Measurements from ENCODE around the gene TSPAN17.
"Not testable (repeated sequence)": the region's sequence is repeated elsewhere in the genome, so short reads cannot be mapped to it uniquely, and the experiment has no call there.

The TSPAN17 gene

GRCh38 chr5:176647030-176647842 lies at the start of gene TSPAN17:
Gene TSPAN17 (plus strand): TSS chr5:176647484. CDS start chr5:176647616, 132 bp downstream.
- DNase-seq = peak; percentile 100

GRCh38 chr5:176599749-176600430 lies 47.4 kb upstream of the TSPAN17 start:
- not testable (repeated sequence) for DNase-seq

GRCh38 chr5:176601901-176602482 lies 45.3 kb upstream of the TSPAN17 start:
- DNase-seq = no peak

- DNase-seq = no peak
These were observed 44.2 kb upstream of the TSPAN17 start for GRCh38 chr5:176603091-176603490.

GRCh38 chr5:176606032-176606431 lies 41.3 kb upstream of the TSPAN17 start:
- no peak for DNase-seq

- DNase-seq = no peak
These were observed 40.4 kb upstream of the TSPAN17 start for GRCh38 chr5:176606875-176607274.

- DNase-seq = no peak
These were observed 39.1 kb upstream of the TSPAN17 start for GRCh38 chr5:176608142-176608705.

- peak; percentile 21 for DNase-seq
These were observed 38.2 kb upstream of the TSPAN17 start for GRCh38 chr5:176608937-176609723.

GRCh38 chr5:176609724-176610434 lies 37.4 kb upstream of the TSPAN17 start, which contains the start of gene GPRIN1:
Gene GPRIN1 (minus strand): TSS chr5:176610156. CDS start chr5:176599834, 10,322 bp downstream.
- DNase-seq = peak; percentile 68

GRCh38 chr5:176610435-176610773 lies 36.9 kb upstream of the TSPAN17 start:
- peak; percentile 14 for DNase-seq

GRCh38 chr5:176611435-176611834 lies 35.8 kb upstream of the TSPAN17 start:
- peak; percentile 49 for DNase-seq

GRCh38 chr5:176612008-176612407 lies 35.3 kb upstream of the TSPAN17 start:
- no peak for DNase-seq

- DNase-seq = no peak
These were observed 34.4 kb upstream of the TSPAN17 start for GRCh38 chr5:176612855-176613254.

- DNase-seq = no peak
These were observed 32.3 kb upstream of the TSPAN17 start for GRCh38 chr5:176614805-176615478.

- DNase-seq = no peak
These were observed 30.8 kb upstream of the TSPAN17 start for GRCh38 chr5:176616511-176616910.

GRCh38 chr5:176618783-176619182 lies 28.5 kb upstream of the TSPAN17 start:
- DNase-seq = no peak

GRCh38 chr5:176619203-176619568 lies 28.1 kb upstream of the TSPAN17 start:
- DNase-seq = peak; percentile 79

- no peak for DNase-seq
These were observed 27.5 kb upstream of the TSPAN17 start for GRCh38 chr5:176619569-176620332.

GRCh38 chr5:176620333-176620981 lies 26.8 kb upstream of the TSPAN17 start:
- DNase-seq = peak; percentile 16

GRCh38 chr5:176621661-176622079 lies 25.6 kb upstream of the TSPAN17 start:
- no peak for DNase-seq
